ENCODE measurements around the gene CASQ1.

CASQ1 gene
- 0 reads per million in 2 donors for total RNA-seq

DNA sequence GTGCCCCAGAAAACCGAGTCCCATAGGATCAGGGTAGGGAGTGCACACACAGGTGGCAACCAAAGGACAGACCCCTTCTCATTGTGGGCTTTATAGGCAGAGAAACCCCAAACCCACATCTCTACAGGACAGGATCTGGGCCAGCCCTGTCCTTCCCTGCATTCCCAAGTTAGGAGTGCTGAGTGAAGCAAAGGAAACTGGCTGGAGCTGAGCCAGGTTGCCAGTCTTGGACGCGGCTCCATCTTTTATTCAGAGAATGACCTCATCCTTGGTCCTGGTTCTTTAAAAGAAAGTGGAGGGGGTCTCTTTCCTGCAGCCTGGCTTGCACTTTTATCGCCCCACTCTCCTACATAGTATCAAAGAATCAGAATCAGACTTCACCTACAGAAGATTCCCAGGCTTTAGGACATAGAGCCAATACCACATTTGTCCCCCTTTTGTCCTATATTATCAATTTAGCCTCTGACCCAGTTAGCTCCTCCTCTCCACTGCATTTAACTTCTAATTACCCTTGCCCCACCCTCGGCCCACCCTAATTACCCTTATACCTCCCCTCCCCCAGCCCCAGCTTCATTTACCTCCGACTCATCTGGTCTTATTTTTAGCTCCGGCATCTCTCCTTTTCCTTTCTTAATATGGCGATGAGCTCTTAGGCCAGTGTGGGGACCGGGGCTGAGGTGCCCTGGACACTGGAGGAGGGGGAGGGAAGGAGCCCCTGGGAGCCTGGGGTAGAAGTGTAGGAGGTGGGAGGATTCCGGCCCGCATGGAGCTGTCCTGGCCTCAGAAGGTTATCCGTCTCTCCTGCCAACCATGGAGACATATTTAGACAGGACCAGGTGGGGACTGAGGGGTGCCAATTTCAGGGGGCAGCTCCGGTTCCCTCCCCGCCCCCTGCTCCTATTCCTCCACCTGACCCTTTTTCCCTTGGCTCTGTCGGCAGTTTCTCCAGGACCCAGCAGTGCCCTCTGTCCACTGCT is at the start of gene CASQ1:
TSS of gene CASQ1 (plus strand) at position 927 of the 977 bp plus-strand sequence. CDS start 177 bp downstream, outside the sequence.
- DNase-seq, result no peak

DNA sequence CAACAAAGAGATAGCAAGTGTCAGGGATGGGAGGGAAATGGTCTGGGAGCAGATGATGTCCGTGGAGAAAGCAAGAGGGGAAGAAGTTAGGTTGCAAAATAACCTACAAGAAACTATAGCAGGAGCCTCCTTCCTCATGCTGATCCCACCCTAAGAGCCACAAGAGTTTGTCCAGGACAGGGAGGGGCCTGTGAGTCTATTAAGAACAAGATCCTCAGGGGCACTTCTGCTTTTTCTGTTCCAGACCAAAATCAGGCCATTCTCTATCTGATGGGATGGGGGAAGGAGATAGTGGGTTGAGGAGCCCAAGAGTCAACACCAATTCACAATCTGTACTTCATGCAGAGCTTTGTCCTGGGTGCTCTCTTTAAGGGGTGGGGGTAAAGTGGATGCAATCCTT is 46.7 kb upstream of the CASQ1 start:
- no peak for DNase-seq

DNA sequence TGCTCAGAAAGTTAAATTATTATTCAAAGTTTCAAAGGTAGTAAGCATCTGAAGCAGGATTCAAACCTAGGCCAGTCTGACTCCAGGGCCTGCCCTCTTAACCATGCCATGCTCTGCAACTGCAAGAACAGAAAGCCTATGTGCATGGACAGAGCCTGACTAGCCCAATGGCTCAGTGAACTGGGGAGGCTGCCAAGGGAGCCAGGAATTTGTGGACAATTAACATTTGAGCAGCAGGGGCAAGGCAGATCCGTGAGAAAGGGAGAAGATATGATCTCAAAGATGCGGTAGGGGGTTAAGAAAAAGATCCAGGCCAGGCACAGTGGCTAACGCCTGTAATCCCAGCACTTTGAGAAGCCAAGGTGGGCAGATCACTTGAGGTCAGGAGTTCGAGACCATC is 45.5 kb upstream of the CASQ1 start:
- no peak for DNase-seq

DNA sequence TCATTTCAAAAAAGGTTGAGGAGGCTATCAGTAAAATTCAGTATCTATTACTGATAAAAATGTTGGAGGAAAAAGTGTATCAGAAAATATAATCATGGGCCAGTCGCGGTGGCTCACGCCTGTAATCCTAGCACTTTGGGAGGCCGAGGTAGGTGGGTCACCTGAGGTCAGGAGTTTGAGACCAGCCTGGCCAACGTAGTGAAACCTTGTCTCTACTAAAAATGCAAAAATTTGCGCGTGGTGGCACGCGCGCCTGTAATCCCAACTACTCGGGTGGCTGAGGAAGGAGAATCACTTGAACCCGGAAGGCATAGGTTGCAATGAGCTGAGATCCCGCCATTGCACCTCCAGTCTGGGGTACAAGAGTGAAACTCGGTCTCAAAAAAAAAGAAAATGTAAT is 44.3 kb upstream of the CASQ1 start:
- no peak for DNase-seq

DNA sequence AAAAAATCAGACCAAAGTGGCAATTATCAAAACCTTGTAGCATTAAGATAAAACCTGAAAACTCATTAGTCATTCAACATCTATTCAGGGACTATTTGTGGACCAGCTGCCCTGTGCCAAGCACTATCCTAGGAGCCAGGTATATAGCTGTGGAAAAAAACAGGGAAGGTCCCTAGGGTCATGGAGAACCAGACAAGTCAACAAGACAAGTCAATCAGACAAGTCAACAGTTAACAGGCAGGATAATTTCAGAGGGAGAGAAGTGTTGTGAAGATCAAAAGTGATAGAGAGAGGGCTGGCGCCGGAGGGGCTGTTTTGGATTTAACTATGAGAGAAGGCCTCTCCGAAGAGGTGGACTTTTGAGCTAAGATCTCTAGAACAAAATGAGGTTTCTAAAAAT is 42.3 kb upstream of the CASQ1 start:
- no peak for DNase-seq

DNA sequence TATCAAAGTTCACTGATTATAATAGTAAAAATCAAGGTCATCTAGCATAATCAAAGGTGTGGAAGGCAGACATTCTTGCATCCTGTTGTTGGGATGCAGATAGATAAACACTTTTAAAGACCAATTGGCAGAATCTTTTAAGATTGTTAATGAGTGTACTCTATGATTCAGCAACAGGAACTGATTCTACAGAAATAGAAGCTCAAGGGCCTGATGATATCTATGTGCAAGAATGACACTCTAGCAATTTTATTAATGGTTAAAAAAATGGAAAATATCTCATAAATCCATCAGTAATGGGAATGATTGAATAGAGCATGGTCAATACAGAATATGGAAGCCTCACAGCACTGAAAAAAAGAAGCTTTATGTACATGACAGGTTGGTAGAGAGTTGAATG is 41.1 kb upstream of the CASQ1 start:
- no peak for DNase-seq

DNA sequence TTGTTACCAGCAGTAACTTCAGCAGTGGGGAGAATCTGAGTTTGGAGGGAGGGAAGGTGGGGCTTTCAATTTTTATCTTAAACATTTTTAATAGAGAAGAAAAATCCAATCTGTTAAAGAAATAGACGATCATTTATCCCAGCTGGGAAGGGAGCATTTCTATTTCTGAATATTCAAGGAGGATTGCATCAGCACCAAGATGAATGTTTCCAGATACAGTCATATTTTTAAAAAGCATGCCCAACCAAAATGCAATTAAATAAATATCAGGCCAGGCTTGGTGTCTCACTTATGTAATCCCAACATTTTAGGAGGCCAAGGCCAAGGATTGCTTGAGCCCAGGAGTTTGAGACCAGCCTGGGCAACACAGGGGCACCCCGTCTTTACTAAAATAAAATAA is 40.7 kb upstream of the CASQ1 start:
- DNase-seq, result no peak

DNA sequence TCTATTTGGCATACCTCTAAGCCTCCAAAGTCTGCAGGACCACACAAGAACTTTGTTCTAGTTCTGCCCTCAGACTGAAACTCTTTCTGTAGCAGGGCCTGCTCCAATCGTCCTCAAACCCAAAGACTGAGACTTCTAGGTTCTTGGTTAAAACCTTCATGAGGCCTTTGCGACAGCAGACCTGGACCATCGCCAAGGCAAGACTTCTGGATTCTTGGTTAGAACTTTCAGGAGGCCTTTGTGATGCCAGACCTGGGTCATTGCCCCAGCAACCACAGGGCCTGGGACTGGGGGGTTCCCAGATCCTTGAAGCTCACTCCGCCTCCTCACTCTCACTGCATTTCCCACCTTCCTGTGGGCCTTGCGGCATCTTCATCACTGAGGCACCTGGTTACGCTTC is 39.1 kb upstream of the CASQ1 start, which contains the start of gene ATP1A4:
TSS of gene ATP1A4 (plus strand) at position 301 of the 400 bp plus-strand sequence. CDS start 438 bp downstream, outside the sequence.
- no peak for DNase-seq

DNA sequence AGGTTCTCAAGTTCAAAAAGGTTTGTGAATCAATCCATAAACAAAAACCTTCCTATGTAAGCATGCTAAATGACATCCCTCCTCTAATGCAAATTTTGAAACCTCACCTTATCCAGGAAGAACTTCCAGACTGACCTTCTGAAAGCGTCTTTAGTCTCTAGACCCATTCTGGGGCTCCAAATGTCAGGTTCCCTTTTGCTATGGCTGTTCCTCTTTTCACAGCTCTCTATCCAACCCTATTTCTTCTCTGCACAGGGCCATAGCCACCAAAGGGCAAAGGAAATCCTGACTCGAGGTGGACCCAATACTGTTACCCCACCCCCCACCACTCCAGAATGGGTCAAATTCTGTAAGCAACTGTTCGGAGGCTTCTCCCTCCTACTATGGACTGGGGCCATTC is 35.6 kb upstream of the CASQ1 start:
- no peak for DNase-seq

DNA sequence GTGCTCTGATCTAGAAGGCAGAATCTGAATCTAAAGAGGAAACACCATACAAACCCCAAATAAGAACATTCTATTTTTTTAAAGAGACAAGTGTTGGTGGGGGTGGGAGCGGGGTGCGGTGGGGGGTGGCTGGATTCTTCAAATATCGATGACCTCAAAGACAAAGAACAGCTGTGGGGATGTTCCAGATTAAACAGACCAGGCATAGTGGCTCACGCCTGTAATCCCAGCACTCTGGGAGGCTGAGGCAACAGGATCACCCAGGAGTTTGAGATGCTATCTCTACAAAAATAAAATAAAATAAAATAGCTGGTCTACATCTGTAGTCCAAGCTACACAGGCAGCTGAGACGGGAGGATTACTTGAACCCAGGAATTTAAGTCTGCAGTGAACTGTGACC is 34.0 kb upstream of the CASQ1 start:
- no peak for DNase-seq

DNA sequence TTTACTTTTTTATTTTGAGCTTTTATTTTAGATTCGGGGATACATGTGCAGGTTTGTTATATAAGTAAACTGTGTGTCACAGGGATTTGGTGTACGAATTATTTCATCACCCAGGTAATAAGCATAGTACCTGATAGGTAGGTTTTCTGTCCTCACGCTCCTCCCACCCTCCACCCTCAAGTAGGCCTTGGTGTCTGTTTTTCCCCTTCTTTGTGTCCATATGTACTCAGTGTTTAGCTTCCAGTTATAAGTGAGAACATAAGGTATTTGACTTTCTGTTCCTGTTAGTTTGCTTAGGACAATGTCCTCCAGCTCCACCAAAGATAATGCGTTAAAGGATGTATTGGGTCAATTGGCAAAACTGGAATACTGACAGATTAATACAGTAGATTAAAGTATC is 33.2 kb upstream of the CASQ1 start:
- no peak for DNase-seq

DNA sequence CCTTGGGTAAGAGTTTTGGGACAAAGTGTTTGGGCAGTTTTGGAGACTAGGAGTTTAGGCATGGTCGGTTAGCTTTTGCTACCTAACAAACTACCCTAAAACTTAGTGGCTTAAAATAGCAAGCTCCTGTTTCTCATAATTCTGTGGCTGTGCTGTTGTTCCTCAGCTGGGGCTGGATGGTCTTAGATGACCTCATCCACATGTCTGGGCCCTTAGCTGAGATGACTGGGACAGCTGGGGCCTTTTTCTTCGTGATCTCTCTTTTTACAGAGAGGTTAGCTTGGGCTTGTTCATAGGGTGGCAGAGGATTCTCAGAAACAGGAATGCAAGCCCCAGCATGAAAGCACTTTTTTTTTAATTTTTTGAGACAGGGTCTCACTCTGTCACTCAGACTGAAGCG is 32.3 kb upstream of the CASQ1 start:
- no peak for DNase-seq

DNA sequence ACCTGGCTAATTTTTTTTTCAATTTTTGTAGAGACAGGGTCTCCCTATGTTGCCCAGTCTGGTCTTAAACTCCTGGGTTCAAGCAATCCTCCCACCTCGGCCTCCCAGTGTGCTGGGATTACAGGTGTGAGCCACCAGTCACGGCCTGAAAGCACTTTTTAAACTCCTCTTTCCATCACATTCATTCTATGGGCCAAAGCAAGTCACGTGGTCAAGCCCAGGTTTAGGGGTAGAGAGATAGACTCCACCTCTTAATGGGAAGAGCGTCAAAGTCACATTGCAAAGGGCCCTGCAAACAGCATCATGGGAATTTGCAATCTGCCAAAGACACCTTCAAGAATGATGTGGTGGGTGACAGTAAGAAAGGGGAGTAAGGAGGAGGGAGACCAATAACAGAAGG is 31.8 kb upstream of the CASQ1 start:
- DNase-seq, result no peak

DNA sequence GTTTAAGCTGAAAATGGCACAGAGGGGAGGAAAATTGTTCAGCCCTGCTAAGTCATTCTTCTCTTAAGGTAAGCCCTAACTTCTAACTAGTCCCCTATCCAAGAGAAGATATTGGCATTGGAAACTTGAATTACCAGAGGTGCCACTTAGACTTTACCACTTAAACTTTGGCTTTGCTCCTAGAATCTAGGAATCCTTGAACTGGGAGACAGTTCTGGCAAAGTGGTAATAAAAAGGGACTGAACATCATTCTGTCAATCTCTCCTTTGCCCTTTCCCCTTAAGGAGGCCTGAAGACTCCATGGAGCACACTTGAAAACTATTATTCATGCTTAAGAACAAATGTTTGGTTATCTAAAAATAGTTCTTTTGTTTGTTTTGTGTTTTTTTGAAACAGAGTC is 30.5 kb upstream of the CASQ1 start:
- no peak for DNase-seq

DNA sequence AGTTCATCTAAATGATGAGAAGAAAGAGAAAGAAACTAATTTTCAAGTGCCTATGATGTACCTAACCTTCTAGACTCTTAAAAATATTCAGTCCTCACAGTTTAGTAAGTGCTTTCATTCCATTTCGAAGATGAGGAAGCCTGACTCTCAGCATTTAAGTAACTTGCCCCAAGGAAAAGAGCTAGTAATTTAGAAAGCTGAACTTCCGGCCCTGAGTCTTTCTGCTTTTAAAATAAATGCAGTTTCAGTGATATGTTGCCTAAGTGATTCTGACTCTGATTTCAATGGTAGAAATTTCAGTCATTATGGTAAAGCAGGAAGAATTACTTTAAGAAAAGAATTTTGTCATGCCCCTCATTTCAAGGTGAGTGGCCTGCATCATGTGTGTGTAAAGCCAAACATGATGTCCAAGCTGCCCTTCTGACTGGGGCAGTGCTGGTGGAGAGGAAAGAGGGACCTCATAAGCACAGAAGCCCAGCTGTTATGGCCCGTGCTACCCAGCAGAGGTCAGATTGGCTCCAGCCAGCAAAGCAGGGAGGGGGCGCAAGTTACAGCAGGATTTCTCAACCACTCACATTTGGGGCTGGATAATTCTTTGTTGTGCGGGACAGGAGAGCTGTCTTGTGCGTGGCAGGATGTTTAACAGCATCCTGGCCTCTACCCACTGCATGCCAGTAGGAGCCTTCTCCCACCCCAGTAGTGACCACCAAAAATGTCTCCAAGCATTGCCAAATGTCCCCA is 28.2 kb upstream of the CASQ1 start:
- peak in 1 of 5 experiments; percentile 63 for DNase-seq

DNA sequence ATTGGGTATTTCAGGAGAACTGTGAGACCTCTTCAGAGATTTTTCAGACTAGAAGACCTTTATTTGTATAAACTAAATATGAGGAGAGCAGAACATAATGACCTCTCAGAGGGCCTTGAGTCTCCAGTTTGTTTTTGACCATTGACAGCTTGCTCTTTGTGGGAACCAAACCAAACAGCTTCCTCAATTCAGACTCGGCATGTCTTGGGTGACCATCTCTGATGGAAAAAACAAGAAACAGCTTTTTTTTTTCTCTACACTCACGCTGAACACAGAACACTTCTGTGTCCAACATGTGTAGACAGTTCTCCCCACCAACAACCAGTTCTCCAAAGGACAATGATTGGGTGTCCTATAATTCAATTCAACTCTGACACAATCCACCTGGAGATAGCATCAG is 27.4 kb upstream of the CASQ1 start:
- no peak for DNase-seq

DNA sequence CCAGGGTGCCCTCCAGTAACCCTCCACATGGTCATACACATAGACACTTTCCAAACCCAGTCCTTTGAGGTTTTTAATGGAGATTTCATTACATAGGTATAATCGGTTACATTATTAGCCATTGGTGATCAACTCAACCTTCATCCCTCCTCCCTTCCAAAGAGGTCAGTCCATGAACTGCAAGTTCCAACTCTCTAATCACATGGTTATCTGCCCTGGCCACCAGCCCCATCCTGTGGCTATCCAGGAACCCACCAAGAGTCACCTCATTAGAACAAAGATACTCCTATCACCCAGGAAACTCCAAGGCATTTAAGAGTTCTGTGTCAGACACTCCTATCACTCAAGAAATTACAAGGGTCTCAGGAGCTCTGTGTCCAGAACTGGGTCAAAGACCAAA is 26.8 kb upstream of the CASQ1 start:
- no peak for DNase-seq

DNA sequence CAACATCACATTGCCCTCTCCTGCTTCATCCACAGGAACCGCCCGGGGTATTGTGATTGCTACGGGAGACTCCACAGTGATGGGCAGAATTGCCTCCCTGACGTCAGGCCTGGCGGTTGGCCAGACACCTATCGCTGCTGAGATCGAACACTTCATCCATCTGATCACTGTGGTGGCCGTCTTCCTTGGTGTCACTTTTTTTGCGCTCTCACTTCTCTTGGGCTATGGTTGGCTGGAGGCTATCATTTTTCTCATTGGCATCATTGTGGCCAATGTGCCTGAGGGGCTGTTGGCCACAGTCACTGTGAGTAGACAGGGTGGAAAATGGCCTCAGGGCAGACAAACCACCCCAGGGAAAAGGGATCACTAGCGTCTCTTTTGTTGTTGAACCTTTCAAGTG is 26.3 kb upstream of the CASQ1 start:
- no peak for DNase-seq

DNA sequence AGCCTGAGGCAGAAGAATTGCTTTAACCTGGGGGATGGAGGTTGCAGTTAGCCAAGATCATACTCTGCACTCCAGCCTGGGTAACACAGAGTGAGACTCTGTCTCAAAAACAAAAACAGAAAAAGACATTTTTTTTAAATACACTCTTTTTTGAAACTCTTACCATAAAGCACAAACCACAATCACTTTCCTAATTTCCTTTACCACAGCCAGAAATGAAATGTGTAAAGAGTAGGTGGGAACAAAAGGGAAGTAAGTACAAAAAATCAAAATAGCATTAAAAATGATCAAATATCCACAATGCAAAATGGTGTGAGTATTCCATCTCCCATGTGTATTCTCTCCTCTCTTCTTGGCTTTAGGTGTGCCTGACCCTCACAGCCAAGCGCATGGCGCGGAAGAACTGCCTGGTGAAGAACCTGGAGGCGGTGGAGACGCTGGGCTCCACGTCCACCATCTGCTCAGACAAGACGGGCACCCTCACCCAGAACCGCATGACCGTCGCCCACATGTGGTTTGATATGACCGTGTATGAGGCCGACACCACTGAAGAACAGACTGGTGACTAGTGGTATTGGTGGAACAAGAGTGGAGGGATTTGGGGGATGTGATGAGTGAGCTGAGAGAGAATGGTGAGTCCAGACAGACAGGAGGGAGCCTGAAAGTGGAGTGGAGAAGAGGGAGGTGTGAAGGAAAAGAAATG is 24.1 kb upstream of the CASQ1 start:
- no peak for DNase-seq

DNA sequence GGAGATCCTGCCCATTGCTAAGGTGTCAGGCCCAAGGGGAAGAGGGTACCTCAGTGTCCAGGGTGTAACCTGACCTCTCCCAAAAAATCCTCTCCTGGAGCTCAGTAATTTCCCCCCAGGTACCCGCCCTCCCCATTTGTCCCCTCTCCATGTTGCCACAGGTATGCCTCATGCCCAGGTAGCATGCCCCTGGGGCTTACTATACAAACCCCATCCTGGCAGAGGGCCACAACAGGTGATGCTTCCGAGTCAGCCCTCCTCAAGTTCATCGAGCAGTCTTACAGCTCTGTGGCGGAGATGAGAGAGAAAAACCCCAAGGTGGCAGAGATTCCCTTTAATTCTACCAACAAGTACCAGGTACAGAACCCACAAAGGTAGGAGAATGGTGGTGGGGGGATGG is 23.3 kb upstream of the CASQ1 start:
- DNase-seq, result no peak

DNA sequence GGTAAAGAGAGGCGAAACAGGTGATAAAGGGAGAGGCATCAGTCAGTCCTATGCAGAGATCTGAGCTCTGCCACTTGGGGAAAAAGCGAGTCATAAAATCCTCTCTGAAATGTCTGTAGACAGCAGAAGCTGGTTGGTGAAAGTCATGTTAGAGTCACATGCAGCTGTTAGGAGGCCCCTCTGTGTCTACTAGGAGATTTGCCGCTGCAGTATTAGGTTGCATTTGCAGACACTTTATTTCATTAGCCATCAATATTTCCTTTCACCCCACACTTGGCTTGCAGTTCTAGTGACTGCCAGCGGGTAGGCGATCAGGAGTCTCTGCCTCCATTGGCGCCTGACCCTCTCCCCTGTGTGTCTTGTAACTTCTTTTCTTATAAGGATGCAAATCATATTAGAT is 22.8 kb upstream of the CASQ1 start:
- no peak for DNase-seq

DNA sequence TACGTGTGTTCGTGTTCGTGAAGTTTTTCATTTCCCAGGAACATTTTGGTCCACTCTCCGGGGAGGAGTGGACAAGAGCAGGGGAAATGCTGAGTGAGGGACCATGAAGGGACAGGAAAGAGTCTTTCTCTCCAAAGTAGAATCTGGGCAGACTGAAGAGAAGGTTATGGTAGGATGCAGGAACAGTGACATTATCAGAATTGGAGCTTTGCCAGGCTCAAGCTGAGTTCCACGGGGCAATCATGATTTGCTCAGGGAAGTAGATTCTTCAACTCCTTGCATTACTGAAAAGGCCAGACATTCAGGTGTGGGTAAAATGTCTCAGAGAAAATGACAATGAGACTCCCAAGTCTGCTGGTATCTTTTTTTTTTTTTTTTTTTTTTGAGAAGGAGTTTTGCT is 22.4 kb upstream of the CASQ1 start:
- no peak for DNase-seq

All from T-helper 2 cell (primary cell).